ENCODE data around the gene RIOX2. TPM values are rescaled to one million over a fixed set of nuclear protein-coding genes. Genes with fewer than 3 reads are reported as not detected.

RIOX2 gene
- polyA plus RNA-seq, 1 donor, result 24.6 TPM

- DNase-seq, result no peak
- Histone ChIP-seq H3K4me3 (ENCODE audit: low read length) (no peak overlapping the region), H3K27ac (ENCODE audit: low read length) (no peak overlapping the region), H3K27me3 (ENCODE audit: control insufficient read depth, insufficient read depth, low read length) (no peaks in the 10 kb centered on the region), H3K9me3 (ENCODE audit: control insufficient read depth, low read depth, low read length) (no peaks in the 10 kb centered on the region), H3K36me3 (ENCODE audit: control insufficient read depth, insufficient read depth, low read length) (no peaks in the 10 kb centered on the region), H3K4me1 (ENCODE audit: control insufficient read depth, insufficient read depth, low read length) (no peaks in the 10 kb centered on the region)
- 85% methylated on average over 2 of the region's 2 CpGs for WGBS (ENCODE audit: insufficient coverage, low lambda C conversion rate)
These were observed 33.2 kb upstream of the RIOX2 start for GRCh38 chr3:98005438-98005837.

GRCh38 chr3:98004721-98005120 lies 32.5 kb upstream of the RIOX2 start:
- Histone ChIP-seq H3K27me3 (ENCODE audit: control insufficient read depth, insufficient read depth, low read length) (no peaks in the 10 kb centered on the region), H3K4me1 (ENCODE audit: control insufficient read depth, insufficient read depth, low read length) (no peaks in the 10 kb centered on the region), H3K4me3 (ENCODE audit: low read length) (no peak overlapping the region), H3K9me3 (ENCODE audit: control insufficient read depth, low read depth, low read length) (no peaks in the 10 kb centered on the region), H3K27ac (ENCODE audit: low read length) (no peak overlapping the region), H3K36me3 (ENCODE audit: control insufficient read depth, insufficient read depth, low read length) (no peaks in the 10 kb centered on the region)
- 94% methylated on average over 2 of the region's 3 CpGs for WGBS (ENCODE audit: insufficient coverage, low lambda C conversion rate)
- DNase-seq, result no peak

- 71% methylated on average over 1 of the region's 2 CpGs for WGBS (ENCODE audit: insufficient coverage, low lambda C conversion rate)
- Histone ChIP-seq H3K4me3 (ENCODE audit: low read length) (no peak overlapping the region), H3K27me3 (ENCODE audit: control insufficient read depth, insufficient read depth, low read length) (no peaks in the 10 kb centered on the region), H3K27ac (ENCODE audit: low read length) (no peak overlapping the region), H3K9me3 (ENCODE audit: control insufficient read depth, low read depth, low read length) (no peaks in the 10 kb centered on the region), H3K4me1 (ENCODE audit: control insufficient read depth, insufficient read depth, low read length) (no peaks in the 10 kb centered on the region), H3K36me3 (ENCODE audit: control insufficient read depth, insufficient read depth, low read length) (no peaks in the 10 kb centered on the region)
- no peak for DNase-seq
These were observed 31.2 kb upstream of the RIOX2 start for GRCh38 chr3:98003306-98003969.

- no peak for DNase-seq
- Histone ChIP-seq H3K36me3 (ENCODE audit: control insufficient read depth, insufficient read depth, low read length) (no peaks in the 10 kb centered on the region), H3K4me1 (ENCODE audit: control insufficient read depth, insufficient read depth, low read length) (no peaks in the 10 kb centered on the region), H3K4me3 (ENCODE audit: low read length) (no peak overlapping the region), H3K27ac (ENCODE audit: low read length) (no peak overlapping the region), H3K27me3 (ENCODE audit: control insufficient read depth, insufficient read depth, low read length) (no peaks in the 10 kb centered on the region), H3K9me3 (ENCODE audit: control insufficient read depth, low read depth, low read length) (no peaks in the 10 kb centered on the region)
- WGBS (ENCODE audit: insufficient coverage, low lambda C conversion rate), result no CpG with 5 or more reads among the region's 1 CpG
These were observed 30.5 kb upstream of the RIOX2 start for GRCh38 chr3:98002717-98003116.

- H3K27me3 ChIP-seq (ENCODE audit: control insufficient read depth, insufficient read depth, low read length), result no peaks in the 10 kb centered on the region
- H3K4me3 ChIP-seq (ENCODE audit: low read length), result no peak overlapping the region
- H3K4me1 ChIP-seq (ENCODE audit: control insufficient read depth, insufficient read depth, low read length), result no peaks in the 10 kb centered on the region
- no peaks in the 10 kb centered on the region for H3K9me3 ChIP-seq (ENCODE audit: control insufficient read depth, low read depth, low read length)
- H3K36me3 ChIP-seq (ENCODE audit: control insufficient read depth, insufficient read depth, low read length), result no peaks in the 10 kb centered on the region
- WGBS (ENCODE audit: insufficient coverage, low lambda C conversion rate), result no CpG with 5 or more reads among the region's 1 CpG
- H3K27ac ChIP-seq (ENCODE audit: low read length), result no peak overlapping the region
- no peak for DNase-seq
These were observed 27.8 kb upstream of the RIOX2 start for GRCh38 chr3:97999994-98000393.

- H3K27ac ChIP-seq (ENCODE audit: low read length), result no peak overlapping the region
- no peaks in the 10 kb centered on the region for H3K27me3 ChIP-seq (ENCODE audit: control insufficient read depth, insufficient read depth, low read length)
- no peaks in the 10 kb centered on the region for H3K4me1 ChIP-seq (ENCODE audit: control insufficient read depth, insufficient read depth, low read length)
- 100% methylated on average over 3 of the region's 5 CpGs for WGBS (ENCODE audit: insufficient coverage, low lambda C conversion rate)
- H3K4me3 ChIP-seq (ENCODE audit: low read length), result no peak overlapping the region
- no peaks in the 10 kb centered on the region for H3K9me3 ChIP-seq (ENCODE audit: control insufficient read depth, low read depth, low read length)
- DNase-seq, result no peak
- H3K36me3 ChIP-seq (ENCODE audit: control insufficient read depth, insufficient read depth, low read length), result no peaks in the 10 kb centered on the region
These were observed 26.9 kb upstream of the RIOX2 start for GRCh38 chr3:97999103-97999502.

- no peak overlapping the region for H3K27ac ChIP-seq (ENCODE audit: low read length)
- no peaks in the 10 kb centered on the region for H3K4me1 ChIP-seq (ENCODE audit: control insufficient read depth, insufficient read depth, low read length)
- H3K27me3 ChIP-seq (ENCODE audit: control insufficient read depth, insufficient read depth, low read length), result no peaks in the 10 kb centered on the region
- no peaks in the 10 kb centered on the region for H3K9me3 ChIP-seq (ENCODE audit: control insufficient read depth, low read depth, low read length)
- H3K4me3 ChIP-seq (ENCODE audit: low read length), result no peak overlapping the region
- no peaks in the 10 kb centered on the region for H3K36me3 ChIP-seq (ENCODE audit: control insufficient read depth, insufficient read depth, low read length)
- DNase-seq, result no peak
- WGBS (ENCODE audit: insufficient coverage, low lambda C conversion rate), result 80% methylated on average over 2 of the region's 4 CpGs
These were observed 24.8 kb upstream of the RIOX2 start for GRCh38 chr3:97996988-97997387.

- Histone ChIP-seq H3K4me3 (ENCODE audit: low read length) (no peak overlapping the region), H3K27me3 (ENCODE audit: control insufficient read depth, insufficient read depth, low read length) (no peaks in the 10 kb centered on the region), H3K27ac (ENCODE audit: low read length) (no peak overlapping the region), H3K36me3 (ENCODE audit: control insufficient read depth, insufficient read depth, low read length) (no peaks in the 10 kb centered on the region), H3K9me3 (ENCODE audit: control insufficient read depth, low read depth, low read length) (peaks cover under 1% of the 10 kb centered on the region), H3K4me1 (ENCODE audit: control insufficient read depth, insufficient read depth, low read length) (no peaks in the 10 kb centered on the region)
- no CpG with 5 or more reads among the region's 2 CpGs for WGBS (ENCODE audit: insufficient coverage, low lambda C conversion rate)
- DNase-seq, result no peak
These were observed 22.2 kb upstream of the RIOX2 start for GRCh38 chr3:97994328-97994945.

- no peak for DNase-seq
- WGBS (ENCODE audit: insufficient coverage, low lambda C conversion rate), result no CpG with 5 or more reads among the region's 2 CpGs
- no peak overlapping the region for H3K4me3 ChIP-seq (ENCODE audit: low read length)
These were observed 21.3 kb upstream of the RIOX2 start for GRCh38 chr3:97993526-97993925.

GRCh38 chr3:97992547-97993173 lies 20.4 kb upstream of the RIOX2 start:
- WGBS (ENCODE audit: insufficient coverage, low lambda C conversion rate), result no CpG with 5 or more reads among the region's 2 CpGs
- no peak for DNase-seq

More at GRCh38 chr3:97993526-97993925, 21.3 kb upstream of the RIOX2 start:
- peaks cover 9% of the 10 kb centered on the region for H3K9me3 ChIP-seq (ENCODE audit: control insufficient read depth, low read depth, low read length)
- H3K36me3 ChIP-seq (ENCODE audit: control insufficient read depth, insufficient read depth, low read length), result no peaks in the 10 kb centered on the region
- no peaks in the 10 kb centered on the region for H3K27me3 ChIP-seq (ENCODE audit: control insufficient read depth, insufficient read depth, low read length)
- no peaks in the 10 kb centered on the region for H3K4me1 ChIP-seq (ENCODE audit: control insufficient read depth, insufficient read depth, low read length)
- no peak overlapping the region for H3K27ac ChIP-seq (ENCODE audit: low read length)

More at GRCh38 chr3:97992547-97993173, 20.4 kb upstream of the RIOX2 start:
- H3K27me3 ChIP-seq (ENCODE audit: control insufficient read depth, insufficient read depth, low read length), result no peaks in the 10 kb centered on the region
- no peaks in the 10 kb centered on the region for H3K36me3 ChIP-seq (ENCODE audit: control insufficient read depth, insufficient read depth, low read length)
- H3K9me3 ChIP-seq (ENCODE audit: control insufficient read depth, low read depth, low read length), result peaks cover 10% of the 10 kb centered on the region
- no peak overlapping the region for H3K27ac ChIP-seq (ENCODE audit: low read length)
- no peak overlapping the region for H3K4me3 ChIP-seq (ENCODE audit: low read length)
- H3K4me1 ChIP-seq (ENCODE audit: control insufficient read depth, insufficient read depth, low read length), result no peaks in the 10 kb centered on the region

Data from large intestine (tissue), 3 donors.